Gastrocnemius medialis (tissue), 4 donors: Measurements from ENCODE around the gene MVD. TPM values are rescaled to one million over a fixed set of nuclear protein-coding genes. Genes with fewer than 3 reads are reported as not detected.

Source experiments
- ATAC-seq, 2 donors: fragments of 150-250 bp; one replicate each; pipeline ENCODE4 v1.9.1; 2016
- DNase-seq, 2 donors: peaks; one replicate each; pipeline ENCODE4 v3.0.0-alpha.2; 2019
- H3K27ac ChIP-seq, 4 donors: fragments of 200-600 bp; sonication (generic); 1 replicate in 1 of 4; 2 replicates in 3 of 4; pipeline ENCODE4 v1.5.1; 2016 to 2018; ENCODE audit warnings: mild to moderate bottlenecking in 2 of 4, moderate library complexity in 1 of 4
- H3K27me3 ChIP-seq, 3 donors: fragments of 200-600 bp; sonication (generic) in 2 of 3; 1 replicate in 1 of 3; 2 replicates in 2 of 3; pipeline versions ENCODE4 v1.5.1 to v1.6.0; 2016 to 2019; ENCODE audit warnings: mild to moderate bottlenecking in 1 of 3, moderate library complexity in 1 of 3
- H3K36me3 ChIP-seq, 2 donors: fragments of 200-600 bp; sonication (generic) in 1 of 2; one replicate each; pipeline ENCODE4 v1.5.1; 2017 to 2018
- H3K4me1 ChIP-seq, 2 donors: fragments of 200-600 bp; sonication (generic) in 1 of 2; one replicate each; pipeline ENCODE4 v1.5.1; 2016 to 2017; ENCODE audit warnings: mild to moderate bottlenecking in 2 of 2
- H3K4me3 ChIP-seq, 4 donors: fragments of 200-600 bp; sonication (generic) in 3 of 4; 1 replicate in 1 of 4; 2 replicates in 3 of 4; pipeline ENCODE4 v1.5.1; 2016 to 2019; ENCODE audit warnings: mild to moderate bottlenecking in 2 of 4
- H3K9me3 ChIP-seq, 3 donors: fragments of 200-600 bp; sonication (generic) in 2 of 3; 1 replicate in 1 of 3; 2 replicates in 2 of 3; pipeline ENCODE4 v1.5.1; 2016 to 2019
- CTCF ChIP-seq, 5 experiments: fragments of 450-650 bp in 3 of 5; fragments of 200-600 bp in 2 of 5; sonication (generic) in 2 of 5; IDR thresholded peaks in 4 of 5; conservative IDR thresholded peaks in 1 of 5; 1 replicate in 4 of 5; 2 replicates in 1 of 5; pipeline ENCODE4 v1.5.1; 2016 to 2019; ENCODE audit warnings: antibody characterized with exemption in 5 of 5, mild to moderate bottlenecking in 3 of 5, moderate library complexity in 3 of 5
- POLR2A ChIP-seq, 2 donors: fragments of 450-650 bp; IDR thresholded peaks; one replicate each; pipeline ENCODE4 v1.6.1; 2017; ENCODE audit warnings: antibody characterized with exemption in 2 of 2, mild to moderate bottlenecking in 2 of 2, moderate library complexity in 2 of 2
- in situ Hi-C, 4 donors: fragments of 200-750 bp; cut with MboI; loops; one replicate each; pipeline versions ENCODE4 v1.15.0 to v1.8.0; 2017; ENCODE audit warnings: low sequenced_read_pairs in 4 of 4
- intact Hi-C: fragments of 100-400 bp; cut with DNase I; formaldehyde crosslinking; loops from one replicate; pipeline ENCODE4 v1.15.1; 2023; ENCODE audit warnings: low total_unique reads
- total RNA-seq, 4 donors: library from RNA; depleted of rRNA; stranded (reverse); fragments of >200 nt; gene quantifications; one replicate each; pipeline versions ENCODE4 v1.1.0 to v1.2.3, GENCODE V29; 2016

Gene MVD
- total RNA-seq, 4 donors from 2014 or later, result 9.0 to 16.3 (median 13.4) TPM

DNA sequence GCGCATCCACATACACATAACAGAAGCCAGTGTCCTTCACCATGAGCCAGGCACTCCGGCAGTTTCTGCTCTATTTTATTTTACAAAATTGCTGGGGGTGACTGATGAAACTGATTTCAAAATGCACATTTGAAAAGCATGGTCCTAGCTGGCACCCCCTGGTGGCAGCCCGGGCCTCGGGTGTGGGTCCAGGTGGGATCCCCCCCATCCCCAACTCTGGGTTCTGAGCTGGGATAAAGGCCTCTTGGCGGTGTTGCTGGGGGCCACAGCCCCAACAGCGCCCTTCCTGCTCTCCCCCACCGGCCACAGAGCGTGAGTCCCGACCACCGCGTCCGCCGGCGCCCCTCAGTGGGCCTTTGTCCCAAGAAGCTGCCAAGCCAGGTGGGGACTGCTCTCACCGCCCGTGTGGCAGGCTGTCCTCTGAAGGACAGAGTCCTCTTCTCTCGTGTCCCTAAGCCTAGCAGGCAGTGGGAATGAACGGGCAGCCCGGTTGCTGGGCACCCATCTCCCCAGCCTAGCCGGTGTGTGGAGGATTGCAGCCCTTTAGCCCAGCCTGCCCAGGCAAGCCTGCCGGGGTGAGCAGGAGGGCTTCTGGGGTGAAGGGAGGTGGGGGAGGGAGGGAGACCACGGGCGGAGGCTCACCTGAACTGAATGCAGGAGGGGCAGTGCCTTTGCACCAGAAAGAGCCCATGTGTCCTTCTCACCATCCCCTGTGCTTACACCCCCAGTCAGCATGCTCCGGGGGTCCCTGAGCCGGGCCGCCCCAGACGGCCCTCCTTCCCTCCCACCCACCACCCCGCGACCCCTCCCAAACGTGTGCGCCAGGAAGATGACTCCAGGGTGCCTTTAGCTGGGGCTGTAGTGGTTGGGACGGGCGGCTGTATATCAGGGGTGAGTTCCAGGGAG, 22.5 kb upstream of the MVD start:
- no peak for ATAC-seq
- no peaks in the 10 kb centered on the region for H3K27me3 ChIP-seq
- in situ Hi-C loops (no loop called here), intact Hi-C loops (loop anchor here (1.0 to 2.0 kb wide), 3 partner anchors 11 to 485 kb away; partner anchors contain the start of genes CDH15, CTU2 and RNF166)
- DNase-seq, result no peak
- no peaks in the 10 kb centered on the region for H3K9me3 ChIP-seq
- H3K36me3 ChIP-seq, result no peaks in the 10 kb centered on the region
- H3K27ac ChIP-seq, result peak overlapping the region; percentile 82 to 96 (median 88)
- peaks cover 16 to 31% of the 10 kb centered on the region in 2 donors for H3K4me1 ChIP-seq
- peak overlapping the region; percentile 68 to 83 (median 75) for H3K4me3 ChIP-seq
- TF ChIP-seq POLR2A (IDR thresholded peaks at IDR 0.05) (no peak), CTCF (IDR thresholded peaks at IDR 0.05 in 4 of 5, conservative IDR thresholded peaks at IDR 0.05 in 1 of 5) (peak in 4 of 5 experiments; percentile 24 to 69 (median 54))

DNA sequence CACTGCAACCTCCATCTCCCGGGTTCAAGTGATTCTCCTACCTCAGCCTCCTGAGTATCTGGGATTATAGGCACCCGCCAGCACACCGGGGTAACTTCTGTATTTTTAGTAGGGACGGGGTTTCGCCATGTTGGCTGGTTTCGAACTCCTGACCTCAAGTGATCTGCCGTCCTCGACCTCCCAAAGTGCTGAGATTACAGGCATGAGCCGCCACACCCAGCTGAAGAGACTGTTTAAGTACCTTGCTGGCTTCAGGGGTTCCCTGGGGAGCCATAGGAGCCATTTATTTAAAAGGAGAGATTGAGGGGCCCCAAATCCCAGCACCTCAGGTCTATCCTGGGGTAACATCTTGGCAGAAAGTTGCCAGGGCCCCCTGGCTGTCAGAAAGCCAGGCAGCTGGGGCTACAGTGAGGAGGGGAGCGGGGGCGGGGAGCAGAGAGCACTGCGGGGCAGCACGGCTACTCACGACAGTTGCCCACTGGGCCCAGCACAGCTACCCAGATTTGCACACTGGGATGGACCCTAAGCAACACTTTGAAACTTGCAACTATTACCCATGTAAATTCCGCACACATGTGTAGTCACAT, 21.8 kb upstream of the MVD start:
- TF ChIP-seq CTCF (IDR thresholded peaks at IDR 0.05 in 4 of 5, conservative IDR thresholded peaks at IDR 0.05 in 1 of 5) (no peak), POLR2A (IDR thresholded peaks at IDR 0.05) (no peak)
- peaks cover 16 to 31% of the 10 kb centered on the region in 2 donors for H3K4me1 ChIP-seq
- H3K27ac ChIP-seq, result peak overlapping the region in 3 of 4 donors; percentile 43 to 96 (median 82)
- intact Hi-C loops (no loop called here), in situ Hi-C loops (no loop called here)
- DNase-seq (no peak), ATAC-seq (no peak)
- H3K9me3 ChIP-seq, result no peaks in the 10 kb centered on the region
- no peaks in the 10 kb centered on the region for H3K27me3 ChIP-seq
- no peaks in the 10 kb centered on the region for H3K36me3 ChIP-seq
- H3K4me3 ChIP-seq, result no peak overlapping the region

DNA sequence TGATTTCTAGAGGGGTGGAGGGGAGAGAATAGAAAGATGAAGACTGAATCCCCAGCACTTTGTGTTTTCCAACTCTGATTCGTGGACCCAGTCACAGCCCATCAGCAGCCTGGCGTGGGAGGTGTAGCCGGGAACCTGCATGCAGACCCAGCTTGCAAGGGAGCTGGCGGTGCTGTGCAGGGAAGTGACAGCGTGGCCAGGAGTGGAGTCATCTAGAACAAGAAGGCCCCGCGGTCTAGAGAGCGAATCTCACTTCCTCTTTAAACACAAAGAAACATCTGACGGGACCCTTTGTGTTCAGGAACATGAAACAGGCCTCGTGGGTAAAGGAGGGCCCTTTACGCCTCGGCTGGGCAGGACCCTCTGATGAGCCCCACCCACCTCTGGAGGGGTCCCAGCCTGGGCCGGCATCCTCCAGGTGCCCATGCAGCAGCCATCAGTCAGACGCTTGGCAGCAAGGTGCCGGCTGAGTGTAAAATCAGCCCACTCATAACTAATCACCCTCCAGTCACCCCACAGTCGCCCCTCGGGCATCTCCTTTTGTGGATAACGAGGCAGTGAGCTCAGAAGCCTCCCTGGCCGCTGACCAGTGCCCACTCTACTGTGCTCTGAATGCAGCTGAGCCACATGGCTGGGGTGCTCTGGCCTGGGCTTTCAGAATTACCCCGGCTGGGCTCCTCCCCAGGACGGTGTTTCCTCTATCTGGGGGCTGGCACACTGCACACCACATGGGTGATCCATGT, 19.0 kb upstream of the MVD start:
- Histone ChIP-seq H3K36me3 (no peaks in the 10 kb centered on the region), H3K27ac (peak overlapping the region in 1 of 4 donors; percentile 27), H3K9me3 (no peaks in the 10 kb centered on the region), H3K4me3 (no peak overlapping the region), H3K4me1 (peaks cover 9 to 30% of the 10 kb centered on the region in 2 donors), H3K27me3 (no peaks in the 10 kb centered on the region)
- DNase-seq (peak in 1 of 2 donors; percentile 43), ATAC-seq (no peak)
- intact Hi-C loops (no loop called here), in situ Hi-C loops (no loop called here)
- TF ChIP-seq CTCF (IDR thresholded peaks at IDR 0.05 in 4 of 5, conservative IDR thresholded peaks at IDR 0.05 in 1 of 5) (no peak), POLR2A (IDR thresholded peaks at IDR 0.05) (no peak)

GRCh38 chr16:88681084-88681680, 18.3 kb upstream of the MVD start:
- H3K4me1 ChIP-seq, result peaks cover 10 to 35% of the 10 kb centered on the region in 2 donors
- no peaks in the 10 kb centered on the region for H3K36me3 ChIP-seq
- DNase-seq (no peak), ATAC-seq (no peak)
- no peaks in the 10 kb centered on the region for H3K9me3 ChIP-seq
- no peak overlapping the region for H3K4me3 ChIP-seq
- H3K27me3 ChIP-seq, result no peaks in the 10 kb centered on the region
- intact Hi-C loops, result no loop called here
- TF ChIP-seq POLR2A (IDR thresholded peaks at IDR 0.05) (no peak), CTCF (IDR thresholded peaks at IDR 0.05 in 4 of 5, conservative IDR thresholded peaks at IDR 0.05 in 1 of 5) (peak in 4 of 5 experiments; percentile 16 to 48 (median 37))
- no peak overlapping the region for H3K27ac ChIP-seq
- in situ Hi-C loops, result no loop called here
